Kidney epithelial cell (primary cell): ENCODE data around the gene FCGR3A. TPM values are rescaled to one million over a fixed set of nuclear protein-coding genes. Genes with fewer than 3 reads are reported as not detected.
A peak's percentile ranks its signal among the peaks of the same experiment; 100 is the strongest.
"Not testable (repeated sequence)": the region's sequence is repeated elsewhere in the genome, so short reads cannot be mapped to it uniquely, and the experiment has no call there.

Experiments
- DNase-seq: peaks from one replicate; pipeline ENCODE4 v3.0.0-alpha.2; 2010; ENCODE audit warnings: low read depth
- H3K27me3 ChIP-seq: 2 replicates; pipeline ENCODE4 v1.6.0; 2011; ENCODE audit warnings: low read length; ENCODE audit not compliant: control insufficient read depth, insufficient read depth
- H3K36me3 ChIP-seq: 2 replicates; pipeline ENCODE4 v1.5.1; 2011; ENCODE audit warnings: low read length; ENCODE audit not compliant: control insufficient read depth, insufficient read depth
- H3K4me3 ChIP-seq: 2 replicates; pipeline ENCODE4 v1.5.1; 2011; ENCODE audit warnings: low read depth, mild to moderate bottlenecking, control low read depth, low read length
- total RNA-seq: library from RNA; depleted of rRNA; stranded (reverse); fragments of >200 nt; gene quantifications from 2 replicates; pipeline ENCODE4 v1.2.3, GENCODE V29; 2015

Gene FCGR3A
- total RNA-seq, 1 donor from 2014 or later, result 0.79 TPM

GRCh38 chr1:161547995-161548741 lies 1.4 kb downstream of the FCGR3A start:
- DNase-seq, H3K4me3 ChIP-seq, H3K27me3 ChIP-seq, H3K36me3 ChIP-seq: not testable (repeated sequence)

- not testable (repeated sequence) for H3K27me3 ChIP-seq, H3K36me3 ChIP-seq, H3K4me3 ChIP-seq, DNase-seq
These were observed 4.5 kb downstream of the FCGR3A start for GRCh38 chr1:161545005-161545731.

GRCh38 chr1:161543125-161543524 lies 6.5 kb downstream of the FCGR3A start:
- H3K4me3 ChIP-seq, DNase-seq, H3K27me3 ChIP-seq, H3K36me3 ChIP-seq: not testable (repeated sequence)

- not testable (repeated sequence) for H3K36me3 ChIP-seq, DNase-seq, H3K27me3 ChIP-seq, H3K4me3 ChIP-seq
These were observed 7.5 kb downstream of the FCGR3A start for GRCh38 chr1:161542091-161542559.

GRCh38 chr1:161540570-161540960 lies 9.1 kb downstream of the FCGR3A start:
- not testable (repeated sequence) for DNase-seq

GRCh38 chr1:161539731-161540569 lies 9.7 kb downstream of the FCGR3A start:
- H3K4me3 ChIP-seq, result peak overlapping the region; percentile 46
- DNase-seq, H3K36me3 ChIP-seq, H3K27me3 ChIP-seq: not testable (repeated sequence)

More at GRCh38 chr1:161540570-161540960, 9.1 kb downstream of the FCGR3A start:
- H3K36me3 ChIP-seq, H3K4me3 ChIP-seq, H3K27me3 ChIP-seq: not testable (repeated sequence)

GRCh38 chr1:161538925-161539479 lies 10.6 kb downstream of the FCGR3A start:
- H3K36me3 ChIP-seq, H3K27me3 ChIP-seq, H3K4me3 ChIP-seq, DNase-seq: not testable (repeated sequence)

- not testable (repeated sequence) for H3K27me3 ChIP-seq, DNase-seq, H3K36me3 ChIP-seq, H3K4me3 ChIP-seq
These were observed 12.4 kb downstream of the FCGR3A start for GRCh38 chr1:161537068-161537669.

GRCh38 chr1:161532644-161533567 lies 16.7 kb downstream of the FCGR3A start:
- H3K27me3 ChIP-seq, H3K4me3 ChIP-seq, H3K36me3 ChIP-seq, DNase-seq: not testable (repeated sequence)
